ENCODE results near the gene EPN3.

The EPN3 gene

GRCh38 chr17:50589095-50589705, 56.7 kb downstream of the EPN3 start:
- Histone ChIP-seq H2AFZ (ENCODE audit: low read length) (no peak overlapping the region), H3K9me2 (replicated peaks; ENCODE audit: low read depth, low read length) (no peaks in the 10 kb centered on the region), H3K9me3 (ENCODE audit: insufficient read depth, low read depth, low read length) (no peaks in the 10 kb centered on the region), H4K20me1 (ENCODE audit: insufficient read depth, low read length, poor library complexity, severe bottlenecking) (no peaks in the 10 kb centered on the region), H3K79me2 (ENCODE audit: insufficient read depth, low read length) (no peaks in the 10 kb centered on the region), H3K4me1 (ENCODE audit: insufficient read depth, low read length, poor library complexity, severe bottlenecking) (no peaks in the 10 kb centered on the region), H3K4me3 (ENCODE audit: low read length, poor library complexity, severe bottlenecking) (no peak overlapping the region), H3K27me3 (ENCODE audit: insufficient read depth, low read length, poor library complexity, severe bottlenecking) (no peaks in the 10 kb centered on the region), H3K36me3 (ENCODE audit: insufficient read depth, low read length) (no peaks in the 10 kb centered on the region), H3K4me2 (ENCODE audit: low read depth, low read length, poor library complexity, severe bottlenecking) (no peak overlapping the region), H3F3A (ENCODE audit: low read depth) (no peaks in the 10 kb centered on the region), H3K9ac (ENCODE audit: low read depth, low read length, poor library complexity, severe bottlenecking) (no peak overlapping the region)
- no peak for TF ChIP-seq EZH2phosphoT487 (IDR thresholded peaks at IDR 0.05; ENCODE audit: borderline replicate concordance)
- TF ChIP-seq, protein P1, sequence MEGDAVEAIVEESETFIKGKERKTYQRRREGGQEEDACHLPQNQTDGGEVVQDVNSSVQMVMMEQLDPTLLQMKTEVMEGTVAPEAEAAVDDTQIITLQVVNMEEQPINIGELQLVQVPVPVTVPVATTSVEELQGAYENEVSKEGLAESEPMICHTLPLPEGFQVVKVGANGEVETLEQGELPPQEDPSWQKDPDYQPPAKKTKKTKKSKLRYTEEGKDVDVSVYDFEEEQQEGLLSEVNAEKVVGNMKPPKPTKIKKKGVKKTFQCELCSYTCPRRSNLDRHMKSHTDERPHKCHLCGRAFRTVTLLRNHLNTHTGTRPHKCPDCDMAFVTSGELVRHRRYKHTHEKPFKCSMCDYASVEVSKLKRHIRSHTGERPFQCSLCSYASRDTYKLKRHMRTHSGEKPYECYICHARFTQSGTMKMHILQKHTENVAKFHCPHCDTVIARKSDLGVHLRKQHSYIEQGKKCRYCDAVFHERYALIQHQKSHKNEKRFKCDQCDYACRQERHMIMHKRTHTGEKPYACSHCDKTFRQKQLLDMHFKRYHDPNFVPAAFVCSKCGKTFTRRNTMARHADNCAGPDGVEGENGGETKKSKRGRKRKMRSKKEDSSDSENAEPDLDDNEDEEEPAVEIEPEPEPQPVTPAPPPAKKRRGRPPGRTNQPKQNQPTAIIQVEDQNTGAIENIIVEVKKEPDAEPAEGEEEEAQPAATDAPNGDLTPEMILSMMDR (conservative IDR thresholded peaks at IDR 0.05; ENCODE audit: low read length) = no peak

DNA sequence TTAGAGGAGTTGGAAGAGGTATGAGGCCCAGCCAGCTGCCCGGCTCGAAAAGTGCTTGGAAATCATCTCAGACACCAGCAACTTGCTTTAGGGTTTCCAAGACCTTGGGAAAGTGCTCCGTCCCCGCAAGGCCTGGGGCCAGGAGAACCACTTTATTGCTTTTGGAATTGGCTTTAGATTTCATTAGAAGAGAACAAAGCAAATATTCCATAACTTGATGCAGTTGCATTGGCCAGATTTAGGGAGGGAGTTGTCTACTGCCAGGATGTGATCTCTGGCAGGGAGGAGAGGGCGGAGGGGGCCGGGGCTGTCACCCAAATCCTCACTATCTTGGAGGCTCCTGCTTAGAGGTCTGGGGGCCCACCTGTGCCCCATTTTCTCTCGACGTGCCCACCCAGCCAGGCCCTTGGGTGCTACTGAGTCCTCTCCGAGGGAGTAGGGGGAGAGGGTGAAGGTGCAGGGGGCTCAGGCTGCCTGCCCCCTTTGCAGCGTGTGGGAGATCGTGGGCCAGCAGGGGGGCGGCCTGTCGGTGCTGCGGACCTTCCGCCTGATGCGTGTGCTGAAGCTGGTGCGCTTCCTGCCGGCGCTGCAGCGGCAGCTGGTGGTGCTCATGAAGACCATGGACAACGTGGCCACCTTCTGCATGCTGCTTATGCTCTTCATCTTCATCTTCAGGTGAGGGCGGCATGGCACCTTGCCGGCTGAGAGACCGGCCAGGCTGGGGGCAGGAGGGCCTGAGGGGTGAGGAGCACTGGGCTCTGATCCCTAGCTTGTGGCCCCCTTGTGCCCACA, 58.6 kb downstream of the EPN3 start:
- H3K27me3 ChIP-seq (ENCODE audit: insufficient read depth, low read length, poor library complexity, severe bottlenecking) = no peaks in the 10 kb centered on the region
- no peaks in the 10 kb centered on the region for H3K9me3 ChIP-seq (ENCODE audit: insufficient read depth, low read depth, low read length)
- H3K36me3 ChIP-seq (ENCODE audit: insufficient read depth, low read length) = no peaks in the 10 kb centered on the region
- TF ChIP-seq, protein P1 (conservative IDR thresholded peaks at IDR 0.05; ENCODE audit: low read length) = no peak
- TF ChIP-seq EZH2phosphoT487 (IDR thresholded peaks at IDR 0.05; ENCODE audit: borderline replicate concordance) = no peak
- H4K20me1 ChIP-seq (ENCODE audit: insufficient read depth, low read length, poor library complexity, severe bottlenecking) = no peaks in the 10 kb centered on the region
- H3F3A ChIP-seq (ENCODE audit: low read depth) = no peaks in the 10 kb centered on the region
- H3K4me1 ChIP-seq (ENCODE audit: insufficient read depth, low read length, poor library complexity, severe bottlenecking) = no peaks in the 10 kb centered on the region
- H3K4me3 ChIP-seq (ENCODE audit: low read length, poor library complexity, severe bottlenecking) = no peak overlapping the region
- no peak overlapping the region for H2AFZ ChIP-seq (ENCODE audit: low read length)
- H3K79me2 ChIP-seq (ENCODE audit: insufficient read depth, low read length) = no peaks in the 10 kb centered on the region
- no peaks in the 10 kb centered on the region for H3K9me2 ChIP-seq (replicated peaks; ENCODE audit: low read depth, low read length)
- H3K4me2 ChIP-seq (ENCODE audit: low read depth, low read length, poor library complexity, severe bottlenecking) = no peak overlapping the region
- no peak overlapping the region for H3K9ac ChIP-seq (ENCODE audit: low read depth, low read length, poor library complexity, severe bottlenecking)

DNA sequence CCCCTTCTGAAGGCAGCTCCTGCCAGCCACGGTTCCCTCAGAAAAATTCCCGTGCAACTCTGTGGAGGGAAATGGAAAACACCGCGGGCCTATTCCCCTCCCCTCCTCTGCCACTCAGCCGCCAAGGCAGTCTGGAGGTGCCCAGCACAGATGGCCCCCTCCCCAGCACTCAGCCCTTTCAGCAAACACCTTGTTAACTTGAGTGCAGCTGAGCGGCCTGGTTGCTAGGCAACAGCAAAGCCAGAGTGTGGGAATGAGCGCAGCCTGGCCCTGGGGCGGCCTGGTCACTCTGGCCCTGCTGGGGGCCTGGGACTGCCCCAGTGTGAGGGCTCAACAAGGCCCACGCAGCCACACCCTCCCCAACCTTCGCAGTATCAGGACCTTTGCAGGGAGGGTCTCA, 60.8 kb downstream of the EPN3 start:
- Histone ChIP-seq H4K20me1 (ENCODE audit: insufficient read depth, low read length, poor library complexity, severe bottlenecking) (no peaks in the 10 kb centered on the region), H3K9ac (ENCODE audit: low read depth, low read length, poor library complexity, severe bottlenecking) (no peak overlapping the region), H3K4me3 (ENCODE audit: low read length, poor library complexity, severe bottlenecking) (no peak overlapping the region), H3F3A (ENCODE audit: low read depth) (no peaks in the 10 kb centered on the region), H3K79me2 (ENCODE audit: insufficient read depth, low read length) (no peaks in the 10 kb centered on the region), H3K4me2 (ENCODE audit: low read depth, low read length, poor library complexity, severe bottlenecking) (no peak overlapping the region), H3K9me2 (replicated peaks; ENCODE audit: low read depth, low read length) (no peaks in the 10 kb centered on the region), H3K27me3 (ENCODE audit: insufficient read depth, low read length, poor library complexity, severe bottlenecking) (no peaks in the 10 kb centered on the region), H3K36me3 (ENCODE audit: insufficient read depth, low read length) (no peaks in the 10 kb centered on the region), H2AFZ (ENCODE audit: low read length) (no peak overlapping the region), H3K9me3 (ENCODE audit: insufficient read depth, low read depth, low read length) (no peaks in the 10 kb centered on the region), H3K4me1 (ENCODE audit: insufficient read depth, low read length, poor library complexity, severe bottlenecking) (no peaks in the 10 kb centered on the region)
- TF ChIP-seq EZH2phosphoT487 (IDR thresholded peaks at IDR 0.05; ENCODE audit: borderline replicate concordance) = no peak
- TF ChIP-seq, protein P1 (conservative IDR thresholded peaks at IDR 0.05; ENCODE audit: low read length) = no peak

All from Loucy (cell line).